Tibial artery (tissue), 4 donors: Measurements from ENCODE around the gene ATP5MC2.

Experiments
- DNase-seq, 2 donors: peaks; one replicate each; pipeline ENCODE4 v3.0.0-alpha.2; 2019
- H3K27ac ChIP-seq, 2 donors: fragments of 200-600 bp; sonication (generic) in 1 of 2; 1 replicate in 1 of 2; 2 replicates in 1 of 2; pipeline ENCODE4 v1.5.1; 2018 to 2019; ENCODE audit warnings: mild to moderate bottlenecking in 1 of 2
- H3K27me3 ChIP-seq, 2 donors: fragments of 200-600 bp; sonication (generic) in 1 of 2; one replicate each; pipeline versions ENCODE4 v1.5.1 to v1.6.0; 2016 to 2019
- H3K36me3 ChIP-seq, 3 donors: fragments of 200-600 bp; sonication (generic) in 2 of 3; one replicate each; pipeline ENCODE4 v1.5.1; 2016 to 2019; ENCODE audit warnings: mild to moderate bottlenecking in 2 of 3
- H3K4me1 ChIP-seq, 4 donors: fragments of 200-600 bp; sonication (generic) in 2 of 4; 1 replicate in 3 of 4; 2 replicates in 1 of 4; pipeline ENCODE4 v1.5.1; 2016 to 2019
- H3K4me3 ChIP-seq, 2 donors: fragments of 200-600 bp; sonication (generic) in 1 of 2; 1 replicate in 1 of 2; 2 replicates in 1 of 2; pipeline ENCODE4 v1.5.1; 2018 to 2019; ENCODE audit warnings: mild to moderate bottlenecking in 2 of 2
- H3K9me3 ChIP-seq, 3 donors: fragments of 200-600 bp; sonication (generic) in 1 of 3; one replicate each; pipeline ENCODE4 v1.5.1; 2016 to 2019
- intact Hi-C: fragments of 100-400 bp; cut with DNase I; formaldehyde crosslinking; loops from one replicate; pipeline ENCODE4 v1.15.0; 2023; ENCODE audit warnings: low total_unique reads
- TF ChIP-seq, protein P1 (sequence below), 2 experiments: fragments of 200-600 bp in 1 of 2; fragments of 450-650 bp in 1 of 2; IDR thresholded peaks; one replicate each; pipeline ENCODE4 v1.5.1; 2017 to 2019; ENCODE audit warnings: antibody characterized with exemption in 2 of 2, mild to moderate bottlenecking in 1 of 2, moderate library complexity in 1 of 2

ATP5MC2 gene

DNA sequence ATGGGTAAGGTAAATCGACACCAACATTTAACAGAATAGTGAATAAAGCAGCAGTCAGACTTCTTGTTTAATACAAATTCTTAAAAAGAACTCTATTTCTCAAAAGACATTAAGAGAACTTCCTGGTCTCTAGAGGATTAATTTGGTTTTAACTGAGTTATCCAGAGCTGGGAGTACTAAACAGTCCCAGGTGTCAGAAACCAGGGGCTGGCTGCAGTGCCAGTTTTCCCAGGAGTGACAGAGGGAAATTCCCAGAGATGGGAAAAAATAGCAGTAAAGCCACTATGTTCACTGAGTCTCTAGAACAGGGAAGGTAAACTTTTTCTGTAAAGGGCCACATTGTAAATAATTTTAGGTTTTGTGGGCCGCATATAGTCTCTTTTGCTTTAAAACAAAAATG, 8.8 kb downstream of the ATP5MC2 start:
- Histone ChIP-seq H3K4me1 (peaks cover 0 to 6% (median 1%) of the 10 kb centered on the region in 4 donors), H3K4me3 (no peak overlapping the region), H3K9me3 (no peaks in the 10 kb centered on the region), H3K27me3 (no peaks in the 10 kb centered on the region), H3K27ac (peak overlapping the region in 1 of 2 donors; percentile 43), H3K36me3 (peaks cover 79 to 93% (median 81%) of the 10 kb centered on the region in 3 donors)
- TF ChIP-seq, protein P1, sequence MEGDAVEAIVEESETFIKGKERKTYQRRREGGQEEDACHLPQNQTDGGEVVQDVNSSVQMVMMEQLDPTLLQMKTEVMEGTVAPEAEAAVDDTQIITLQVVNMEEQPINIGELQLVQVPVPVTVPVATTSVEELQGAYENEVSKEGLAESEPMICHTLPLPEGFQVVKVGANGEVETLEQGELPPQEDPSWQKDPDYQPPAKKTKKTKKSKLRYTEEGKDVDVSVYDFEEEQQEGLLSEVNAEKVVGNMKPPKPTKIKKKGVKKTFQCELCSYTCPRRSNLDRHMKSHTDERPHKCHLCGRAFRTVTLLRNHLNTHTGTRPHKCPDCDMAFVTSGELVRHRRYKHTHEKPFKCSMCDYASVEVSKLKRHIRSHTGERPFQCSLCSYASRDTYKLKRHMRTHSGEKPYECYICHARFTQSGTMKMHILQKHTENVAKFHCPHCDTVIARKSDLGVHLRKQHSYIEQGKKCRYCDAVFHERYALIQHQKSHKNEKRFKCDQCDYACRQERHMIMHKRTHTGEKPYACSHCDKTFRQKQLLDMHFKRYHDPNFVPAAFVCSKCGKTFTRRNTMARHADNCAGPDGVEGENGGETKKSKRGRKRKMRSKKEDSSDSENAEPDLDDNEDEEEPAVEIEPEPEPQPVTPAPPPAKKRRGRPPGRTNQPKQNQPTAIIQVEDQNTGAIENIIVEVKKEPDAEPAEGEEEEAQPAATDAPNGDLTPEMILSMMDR (IDR thresholded peaks at IDR 0.05) = no peak
- intact Hi-C loops = no loop called here
- DNase-seq = no peak

DNA sequence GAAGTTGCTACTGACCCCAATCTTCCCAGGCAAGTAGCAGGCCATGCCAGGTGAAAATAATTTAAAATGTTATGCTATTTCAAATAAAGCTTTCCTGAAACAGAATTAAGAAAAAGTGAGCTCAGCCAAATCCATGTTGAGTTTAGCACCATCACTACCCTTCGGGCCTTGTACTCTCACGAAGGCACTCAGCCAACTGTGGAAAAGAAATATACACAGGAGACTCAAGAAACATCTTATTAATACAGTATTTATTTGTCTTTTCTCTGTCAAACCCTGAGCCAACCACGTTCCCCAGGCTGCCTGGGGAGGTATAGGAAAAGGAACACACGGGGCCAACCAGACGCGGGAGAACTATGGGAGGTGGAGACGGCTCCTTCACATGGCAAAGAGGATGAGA, 10.9 kb downstream of the ATP5MC2 start:
- TF ChIP-seq, protein P1 (IDR thresholded peaks at IDR 0.05) = no peak
- no peaks in the 10 kb centered on the region for H3K9me3 ChIP-seq
- H3K27ac ChIP-seq = peak overlapping the region; percentile 24 to 36
- H3K27me3 ChIP-seq = no peaks in the 10 kb centered on the region
- H3K36me3 ChIP-seq = peaks cover 60 to 72% (median 61%) of the 10 kb centered on the region in 3 donors
- intact Hi-C loops = no loop called here
- H3K4me3 ChIP-seq = no peak overlapping the region
- no peak for DNase-seq
- peaks cover 0 to 18% (median 13%) of the 10 kb centered on the region in 4 donors for H3K4me1 ChIP-seq

DNA sequence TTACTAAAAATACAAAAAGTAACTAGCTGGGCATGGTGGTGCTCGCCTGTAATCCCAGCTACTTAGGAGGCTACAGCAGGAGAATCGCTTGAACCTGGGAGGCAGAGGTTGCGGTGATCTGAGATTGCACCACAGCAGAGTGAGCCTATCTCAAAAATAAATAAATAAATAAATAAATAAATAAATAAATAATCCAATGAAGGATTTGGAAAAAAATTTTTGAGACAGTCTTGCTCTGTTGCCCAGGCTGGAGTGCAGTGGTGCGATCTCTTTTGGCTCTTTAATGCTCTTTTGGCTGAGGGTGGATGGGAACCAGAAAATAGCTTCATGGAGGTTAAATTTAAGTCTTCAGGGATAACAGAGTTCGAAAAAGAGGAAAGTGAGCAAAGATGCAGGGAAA, 11.7 kb downstream of the ATP5MC2 start:
- no peaks in the 10 kb centered on the region for H3K9me3 ChIP-seq
- no peak overlapping the region for H3K4me3 ChIP-seq
- H3K27ac ChIP-seq = no peak overlapping the region
- no peak for DNase-seq
- H3K36me3 ChIP-seq = peaks cover 53 to 64% (median 54%) of the 10 kb centered on the region in 3 donors
- no peaks in the 10 kb centered on the region for H3K27me3 ChIP-seq
- intact Hi-C loops = no loop called here
- TF ChIP-seq, protein P1 (IDR thresholded peaks at IDR 0.05) = no peak
- H3K4me1 ChIP-seq = peaks cover 0 to 25% (median 20%) of the 10 kb centered on the region in 4 donors

DNA sequence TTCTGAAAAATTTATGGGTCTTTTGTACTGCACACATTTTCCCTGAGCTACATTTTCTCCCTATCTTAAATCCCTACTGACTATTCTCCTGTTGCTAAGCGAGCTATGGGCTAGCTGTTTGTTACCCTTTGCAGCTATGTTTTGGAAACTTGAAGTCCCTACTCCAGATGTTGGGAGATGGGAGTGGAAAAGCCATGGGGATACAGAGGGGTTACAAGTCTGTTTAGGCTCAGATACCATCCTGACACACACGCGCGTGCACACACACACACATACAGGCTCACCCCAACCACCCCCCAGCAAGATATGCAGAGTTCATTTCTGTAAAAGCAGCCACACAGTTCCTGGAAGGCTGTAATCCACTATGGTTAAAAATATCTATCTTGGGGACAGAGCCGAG, 15.8 kb downstream of the ATP5MC2 start:
- TF ChIP-seq, protein P1 (IDR thresholded peaks at IDR 0.05) = no peak
- Histone ChIP-seq H3K27ac (peak overlapping the region; percentile 81 to 83), H3K9me3 (no peaks in the 10 kb centered on the region), H3K36me3 (peaks cover 19 to 24% (median 19%) of the 10 kb centered on the region in 3 donors), H3K4me3 (peak overlapping the region in 1 of 2 donors; percentile 27), H3K4me1 (peaks cover 0 to 38% (median 35%) of the 10 kb centered on the region in 4 donors), H3K27me3 (no peaks in the 10 kb centered on the region)
- intact Hi-C loops = no loop called here
- peak; percentile 30 to 41 for DNase-seq

DNA sequence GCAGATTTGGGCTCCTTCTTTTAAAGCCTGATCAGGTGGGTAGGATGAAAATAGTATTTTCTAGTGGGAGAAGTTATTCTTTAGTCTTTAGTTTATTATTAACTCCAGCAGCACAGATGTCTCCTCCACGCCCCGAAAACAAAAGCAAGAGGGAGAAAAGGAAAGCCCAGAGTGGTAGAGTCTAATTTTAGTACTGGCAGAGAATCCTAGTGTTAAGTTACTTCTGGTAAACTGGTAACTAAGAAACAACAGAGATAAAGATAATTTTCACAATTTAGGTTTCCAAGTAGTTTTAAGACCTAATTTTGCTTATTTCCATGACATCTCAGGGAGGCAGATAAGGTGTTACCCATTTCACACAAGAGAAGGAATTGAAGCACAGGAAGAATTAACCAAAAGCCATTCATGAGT, 16.3 kb downstream of the ATP5MC2 start:
- no peaks in the 10 kb centered on the region for H3K27me3 ChIP-seq
- TF ChIP-seq, protein P1 (IDR thresholded peaks at IDR 0.05) = no peak

More for the DNA sequence above, 16.3 kb downstream of the ATP5MC2 start:
- Histone ChIP-seq H3K4me3 (peak overlapping the region; percentile 12 to 27), H3K9me3 (no peaks in the 10 kb centered on the region), H3K36me3 (peaks cover 15 to 19% (median 15%) of the 10 kb centered on the region in 3 donors), H3K4me1 (peaks cover 0 to 38% (median 35%) of the 10 kb centered on the region in 4 donors), H3K27ac (peak overlapping the region; percentile 81 to 83)
- DNase-seq = no peak
- intact Hi-C loops = no loop called here
